ENCODE data around the gene SLC23A3.

SLC23A3 gene

DNA sequence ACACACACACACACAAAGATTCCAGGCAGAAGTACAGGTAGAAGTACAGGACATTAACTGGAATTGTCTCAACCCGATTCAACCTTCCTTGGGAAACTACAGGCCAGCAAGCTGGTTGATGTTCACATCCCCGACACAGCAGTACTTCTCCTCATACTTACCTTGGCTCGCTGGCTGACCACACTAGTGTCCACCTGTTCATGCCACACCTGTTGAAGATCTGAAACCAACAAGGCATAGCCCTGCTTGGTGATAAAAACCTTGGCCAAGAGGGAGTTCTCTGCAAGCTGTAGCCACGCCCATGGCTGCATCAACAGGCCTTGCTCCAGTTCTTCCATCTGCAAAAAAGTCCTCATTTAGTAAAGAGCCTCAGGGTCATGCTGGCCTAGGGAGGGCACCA lies 11.8 kb downstream of the SLC23A3 start:
- in situ Hi-C loops (cut with HindIII; ENCODE audit: low sequenced_read_pairs), result no loop called here

- in situ Hi-C loops (cut with HindIII; ENCODE audit: low sequenced_read_pairs), result no loop called here
Observed at GRCh38 chr2:219157396-219157795, 12.4 kb downstream of the SLC23A3 start.

GRCh38 chr2:219155054-219155644 lies 14.7 kb downstream of the SLC23A3 start:
- in situ Hi-C loops (cut with HindIII; ENCODE audit: low sequenced_read_pairs), result no loop called here

DNA sequence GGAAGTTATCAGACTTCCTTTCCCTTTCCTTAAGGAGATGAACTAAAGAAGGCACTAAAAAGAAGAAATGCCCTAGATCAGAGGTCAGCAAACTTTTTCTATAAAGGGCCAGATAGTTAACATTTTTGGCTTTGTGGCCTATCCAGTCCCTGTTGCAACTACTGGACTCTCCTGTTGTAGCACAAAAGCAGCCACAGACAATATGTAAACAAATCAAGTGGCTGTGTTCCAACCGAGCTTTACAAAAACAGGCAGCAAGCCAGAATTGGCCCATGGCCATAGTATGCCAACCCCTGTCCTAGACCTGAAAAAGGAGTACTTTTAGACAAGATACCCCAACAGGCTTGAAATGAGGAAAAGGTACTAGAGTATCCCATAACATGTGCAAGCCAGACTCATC lies 20.2 kb downstream of the SLC23A3 start:
- in situ Hi-C loops (cut with HindIII; ENCODE audit: low sequenced_read_pairs), result loop anchor here (5.0 kb wide), 1 partner anchor 92 kb away; no protein-coding TSS in a partner anchor

GRCh38 chr2:219142329-219142728 lies 27.5 kb downstream of the SLC23A3 start:
- in situ Hi-C loops (cut with HindIII; ENCODE audit: low sequenced_read_pairs), result no loop called here

- in situ Hi-C loops (cut with HindIII; ENCODE audit: low sequenced_read_pairs), result no loop called here
Observed at GRCh38 chr2:219140722-219141121, 29.1 kb downstream of the SLC23A3 start.

DNA sequence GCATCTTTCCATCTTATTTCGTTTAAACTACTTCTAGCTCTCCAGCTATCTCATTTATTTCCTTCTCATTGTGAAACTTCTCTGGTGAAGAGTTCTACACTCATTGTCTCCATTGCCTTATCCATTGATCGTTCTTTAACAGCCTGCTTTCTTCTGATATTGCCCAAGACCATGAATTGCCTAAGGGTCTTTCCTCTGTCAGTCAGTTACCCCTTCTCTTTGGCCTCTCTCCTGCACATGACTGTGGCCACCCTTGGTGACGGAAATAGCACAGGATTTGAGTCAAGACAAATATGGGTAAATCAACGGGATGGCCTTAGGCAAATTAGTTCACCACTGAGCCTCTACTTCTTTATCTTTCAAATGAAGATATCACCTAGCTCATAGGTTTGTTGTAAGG lies 35.9 kb downstream of the SLC23A3 start:
- in situ Hi-C loops (cut with HindIII; ENCODE audit: low sequenced_read_pairs), result no loop called here

DNA sequence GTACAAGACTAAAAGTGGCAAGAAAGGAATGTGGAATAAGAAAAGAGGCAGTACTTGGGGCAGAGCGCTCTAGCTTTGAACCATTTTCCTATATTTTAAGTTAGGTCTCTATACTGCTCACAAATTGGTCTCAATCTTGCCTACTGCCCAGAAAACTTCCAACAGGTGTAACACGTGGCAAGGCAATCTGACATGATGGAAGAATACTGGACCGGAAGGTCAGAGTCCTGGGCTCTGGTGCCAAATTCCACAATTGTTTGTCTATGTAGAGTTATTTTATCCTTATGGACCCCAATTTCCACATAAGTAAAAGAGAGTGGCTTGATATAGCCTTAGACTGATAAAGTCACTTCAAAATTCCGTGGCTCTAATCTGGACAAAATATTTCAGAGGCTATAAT lies 38.1 kb downstream of the SLC23A3 start:
- in situ Hi-C loops (cut with HindIII; ENCODE audit: low sequenced_read_pairs), result no loop called here

GRCh38 chr2:219131327-219131726 lies 38.5 kb downstream of the SLC23A3 start:
- in situ Hi-C loops (cut with HindIII; ENCODE audit: low sequenced_read_pairs), result no loop called here

GRCh38 chr2:219129589-219129988 lies 40.2 kb downstream of the SLC23A3 start:
- in situ Hi-C loops (cut with HindIII; ENCODE audit: low sequenced_read_pairs), result no loop called here

DNA sequence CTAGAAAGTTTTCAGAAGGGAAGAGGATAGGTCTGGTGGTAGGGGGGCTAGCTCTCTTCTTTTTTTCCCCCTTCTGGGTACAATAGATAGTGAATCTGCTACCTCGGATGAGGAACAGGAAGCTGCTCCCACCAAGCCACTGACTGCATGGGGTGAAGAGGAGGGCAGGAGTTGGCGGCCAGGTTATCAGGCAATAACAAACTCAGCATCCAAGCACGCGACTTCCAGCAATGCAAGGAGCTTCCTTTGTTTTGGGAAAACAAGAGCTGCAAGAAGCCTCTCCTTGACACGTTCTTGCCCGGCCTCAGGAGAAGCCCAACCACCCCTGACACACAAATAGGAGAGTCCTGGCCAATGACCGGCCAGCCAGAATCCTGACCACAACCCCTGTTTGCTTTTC lies 41.4 kb downstream of the SLC23A3 start:
- in situ Hi-C loops (cut with HindIII; ENCODE audit: low sequenced_read_pairs), result no loop called here

DNA sequence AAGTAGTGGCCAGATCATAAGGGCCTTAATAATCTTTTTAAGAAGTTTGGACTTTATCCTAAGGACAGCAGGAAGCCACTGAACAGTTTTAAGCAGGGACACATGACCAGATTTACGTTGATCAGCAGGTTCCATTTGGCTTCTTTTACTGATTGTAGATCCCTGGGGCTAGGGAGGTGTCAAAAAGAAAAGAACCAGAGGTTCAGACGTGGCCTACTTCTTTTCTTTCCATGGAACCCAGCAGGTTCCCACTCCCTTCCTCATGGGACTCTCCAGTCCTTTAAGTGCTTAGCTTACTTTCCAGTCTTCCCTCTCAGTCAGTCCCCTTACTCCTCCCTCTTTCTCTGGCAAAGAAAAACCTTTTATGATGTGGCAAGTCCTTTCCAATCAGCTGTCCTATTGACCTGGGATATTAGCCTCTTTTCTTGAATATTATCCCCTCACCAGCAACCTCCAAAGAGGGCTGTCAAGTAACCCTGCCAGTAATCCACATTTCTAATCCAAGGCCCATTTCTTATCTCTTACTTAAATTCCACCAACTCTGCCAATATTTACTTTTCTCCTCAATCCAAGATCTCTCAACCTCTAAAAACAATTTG lies 42.7 kb downstream of the SLC23A3 start:
- in situ Hi-C loops (cut with HindIII; ENCODE audit: low sequenced_read_pairs), result no loop called here

GRCh38 chr2:219126555-219126954 lies 43.3 kb downstream of the SLC23A3 start:
- in situ Hi-C loops (cut with HindIII; ENCODE audit: low sequenced_read_pairs), result no loop called here

- in situ Hi-C loops (cut with HindIII; ENCODE audit: low sequenced_read_pairs), result no loop called here
Observed at GRCh38 chr2:219125886-219126270, 44.0 kb downstream of the SLC23A3 start.

DNA sequence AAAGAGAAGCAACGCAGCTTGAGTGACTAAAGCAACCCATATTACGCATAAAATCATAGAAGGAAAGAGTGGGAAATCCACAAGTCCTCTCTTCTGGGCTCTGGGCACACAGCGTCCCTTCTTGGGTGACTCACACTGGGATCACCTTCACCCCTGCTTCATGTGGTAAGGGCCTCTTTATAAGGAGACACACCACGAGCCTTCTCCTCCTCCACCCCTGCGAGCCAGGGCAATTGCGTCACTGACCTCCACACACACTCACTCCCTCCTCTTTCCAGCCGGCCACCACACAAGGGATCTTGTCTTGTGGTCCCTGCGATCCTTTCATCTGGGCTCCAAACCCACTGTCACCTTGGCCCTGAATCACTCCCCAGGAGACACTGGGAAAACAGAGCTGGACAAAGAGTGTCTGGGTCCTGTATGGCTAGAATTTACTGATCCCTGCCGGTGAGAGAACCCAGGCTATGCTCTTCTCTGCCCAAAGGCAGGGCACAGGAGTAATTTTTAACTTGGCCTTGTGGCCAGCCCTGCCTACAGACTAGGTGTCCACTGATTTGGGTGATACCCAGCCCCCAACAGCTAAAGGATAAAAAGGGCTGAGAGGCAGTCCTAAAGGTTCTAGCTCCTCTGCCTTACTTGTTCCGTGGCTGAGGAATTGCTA lies 44.5 kb downstream of the SLC23A3 start:
- in situ Hi-C loops (cut with HindIII; ENCODE audit: low sequenced_read_pairs), result no loop called here

- in situ Hi-C loops (cut with HindIII; ENCODE audit: low sequenced_read_pairs), result no loop called here
Observed at GRCh38 chr2:219124381-219125110, 45.3 kb downstream of the SLC23A3 start.

- in situ Hi-C loops (cut with HindIII; ENCODE audit: low sequenced_read_pairs), result no loop called here
Observed at GRCh38 chr2:219123356-219124135, 46.3 kb downstream of the SLC23A3 start.

- in situ Hi-C loops (cut with HindIII; ENCODE audit: low sequenced_read_pairs), result no loop called here
Observed at GRCh38 chr2:219122202-219122980, 47.4 kb downstream of the SLC23A3 start.

- in situ Hi-C loops (cut with HindIII; ENCODE audit: low sequenced_read_pairs), result no loop called here
Observed at GRCh38 chr2:219120082-219120481, 49.7 kb downstream of the SLC23A3 start.

DNA sequence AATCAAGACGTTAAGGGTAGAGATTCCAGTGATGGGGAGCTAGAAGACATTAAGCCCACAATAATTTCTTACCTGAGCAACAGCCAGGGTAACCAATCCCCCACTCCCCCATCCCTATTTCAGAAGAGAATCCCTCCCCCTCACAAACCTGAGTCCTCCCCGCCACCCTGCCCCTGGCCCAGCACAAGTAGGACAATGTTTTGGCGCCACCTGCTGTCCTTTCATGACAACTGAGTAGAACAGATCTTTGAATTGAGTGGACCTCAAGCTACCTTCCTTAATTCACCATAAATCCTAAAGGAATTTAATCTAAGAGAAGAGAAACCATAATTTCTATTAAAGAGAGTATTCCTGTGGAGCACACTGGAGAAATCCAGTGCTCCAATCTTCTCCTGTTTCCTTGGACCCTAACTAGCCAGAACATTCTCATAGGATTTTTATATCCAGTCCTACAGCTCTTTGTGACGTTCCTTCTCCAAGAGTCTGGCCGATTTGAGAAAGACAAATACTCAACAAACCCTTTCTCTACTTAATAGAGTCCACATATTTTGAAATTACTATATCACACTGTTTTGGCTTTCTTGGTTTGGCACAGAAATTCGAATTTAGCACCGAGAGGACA lies 50.3 kb downstream of the SLC23A3 start:
- in situ Hi-C loops (cut with HindIII; ENCODE audit: low sequenced_read_pairs), result no loop called here

All from endothelial cell of hepatic sinusoid (primary cell).